ENCODE results near the gene CFAP58.

The CFAP58 gene

DNA sequence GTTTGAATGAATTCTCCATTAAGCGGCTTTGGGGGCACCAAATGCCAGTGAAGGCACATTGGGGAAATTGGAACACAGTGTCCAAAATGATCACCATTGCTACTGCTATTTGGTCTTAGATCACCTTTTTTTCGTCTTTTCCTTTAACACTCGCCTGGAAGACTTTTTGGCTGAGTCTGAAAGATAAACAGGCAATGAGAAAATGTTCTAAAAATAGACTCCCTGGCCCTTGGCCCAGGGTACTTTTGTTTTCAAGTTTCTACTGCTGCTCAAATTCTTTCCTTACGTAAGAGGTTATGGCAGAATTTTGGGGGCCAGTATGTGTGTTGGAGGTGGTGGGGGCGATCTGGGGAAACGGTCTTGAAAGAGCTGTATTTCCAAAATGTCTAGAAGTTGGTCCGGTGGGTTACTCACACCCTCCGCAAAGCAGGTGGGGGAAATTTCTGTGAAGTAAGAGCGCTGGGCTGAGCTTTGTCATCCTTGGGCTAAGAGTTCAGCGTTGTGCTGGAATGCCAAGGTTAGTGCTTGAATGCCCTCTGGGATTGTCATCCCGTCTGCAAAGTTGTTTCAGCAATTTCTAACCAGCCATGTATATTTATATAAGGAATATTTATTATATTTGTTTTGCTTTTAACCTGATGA lies 14.0 kb upstream of the CFAP58 start:
- TF ChIP-seq TAF1 (IDR thresholded peaks at IDR 0.05; ENCODE audit: low read depth) (no peak), EGR1 (IDR thresholded peaks at IDR 0.05) (no peak), FOXM1 (IDR thresholded peaks at IDR 0.05; ENCODE audit: borderline replicate concordance, low read depth) (no peak), NFIC (IDR thresholded peaks at IDR 0.05) (no peak), CREB1 (IDR thresholded peaks at IDR 0.05; ENCODE audit: low read depth) (no peak), TEAD4 (IDR thresholded peaks at IDR 0.05) (no peak), TCF12 (IDR thresholded peaks at IDR 0.05; ENCODE audit: low read depth) (no peak), CEBPB (IDR thresholded peaks at IDR 0.05) (no peak), EP300 (IDR thresholded peaks at IDR 0.05; ENCODE audit: borderline replicate concordance) (no peak), ZBTB7A (IDR thresholded peaks at IDR 0.05; ENCODE audit: low read depth) (no peak), YY1 (IDR thresholded peaks at IDR 0.05; ENCODE audit: low read depth) (no peak), RAD21 (IDR thresholded peaks at IDR 0.05; ENCODE audit: low read depth) (no peak)
- TF ChIP-seq, protein P1, sequence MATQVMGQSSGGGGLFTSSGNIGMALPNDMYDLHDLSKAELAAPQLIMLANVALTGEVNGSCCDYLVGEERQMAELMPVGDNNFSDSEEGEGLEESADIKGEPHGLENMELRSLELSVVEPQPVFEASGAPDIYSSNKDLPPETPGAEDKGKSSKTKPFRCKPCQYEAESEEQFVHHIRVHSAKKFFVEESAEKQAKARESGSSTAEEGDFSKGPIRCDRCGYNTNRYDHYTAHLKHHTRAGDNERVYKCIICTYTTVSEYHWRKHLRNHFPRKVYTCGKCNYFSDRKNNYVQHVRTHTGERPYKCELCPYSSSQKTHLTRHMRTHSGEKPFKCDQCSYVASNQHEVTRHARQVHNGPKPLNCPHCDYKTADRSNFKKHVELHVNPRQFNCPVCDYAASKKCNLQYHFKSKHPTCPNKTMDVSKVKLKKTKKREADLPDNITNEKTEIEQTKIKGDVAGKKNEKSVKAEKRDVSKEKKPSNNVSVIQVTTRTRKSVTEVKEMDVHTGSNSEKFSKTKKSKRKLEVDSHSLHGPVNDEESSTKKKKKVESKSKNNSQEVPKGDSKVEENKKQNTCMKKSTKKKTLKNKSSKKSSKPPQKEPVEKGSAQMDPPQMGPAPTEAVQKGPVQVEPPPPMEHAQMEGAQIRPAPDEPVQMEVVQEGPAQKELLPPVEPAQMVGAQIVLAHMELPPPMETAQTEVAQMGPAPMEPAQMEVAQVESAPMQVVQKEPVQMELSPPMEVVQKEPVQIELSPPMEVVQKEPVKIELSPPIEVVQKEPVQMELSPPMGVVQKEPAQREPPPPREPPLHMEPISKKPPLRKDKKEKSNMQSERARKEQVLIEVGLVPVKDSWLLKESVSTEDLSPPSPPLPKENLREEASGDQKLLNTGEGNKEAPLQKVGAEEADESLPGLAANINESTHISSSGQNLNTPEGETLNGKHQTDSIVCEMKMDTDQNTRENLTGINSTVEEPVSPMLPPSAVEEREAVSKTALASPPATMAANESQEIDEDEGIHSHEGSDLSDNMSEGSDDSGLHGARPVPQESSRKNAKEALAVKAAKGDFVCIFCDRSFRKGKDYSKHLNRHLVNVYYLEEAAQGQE (IDR thresholded peaks at IDR 0.05; ENCODE audit: low read depth) = no peak
- TF ChIP-seq, protein P2, sequence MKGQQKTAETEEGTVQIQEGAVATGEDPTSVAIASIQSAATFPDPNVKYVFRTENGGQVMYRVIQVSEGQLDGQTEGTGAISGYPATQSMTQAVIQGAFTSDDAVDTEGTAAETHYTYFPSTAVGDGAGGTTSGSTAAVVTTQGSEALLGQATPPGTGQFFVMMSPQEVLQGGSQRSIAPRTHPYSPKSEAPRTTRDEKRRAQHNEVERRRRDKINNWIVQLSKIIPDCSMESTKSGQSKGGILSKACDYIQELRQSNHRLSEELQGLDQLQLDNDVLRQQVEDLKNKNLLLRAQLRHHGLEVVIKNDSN (IDR thresholded peaks at IDR 0.05) = no peak
- TF ChIP-seq, protein P3, sequence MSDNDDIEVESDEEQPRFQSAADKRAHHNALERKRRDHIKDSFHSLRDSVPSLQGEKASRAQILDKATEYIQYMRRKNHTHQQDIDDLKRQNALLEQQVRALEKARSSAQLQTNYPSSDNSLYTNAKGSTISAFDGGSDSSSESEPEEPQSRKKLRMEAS (IDR thresholded peaks at IDR 0.05) = no peak

DNA sequence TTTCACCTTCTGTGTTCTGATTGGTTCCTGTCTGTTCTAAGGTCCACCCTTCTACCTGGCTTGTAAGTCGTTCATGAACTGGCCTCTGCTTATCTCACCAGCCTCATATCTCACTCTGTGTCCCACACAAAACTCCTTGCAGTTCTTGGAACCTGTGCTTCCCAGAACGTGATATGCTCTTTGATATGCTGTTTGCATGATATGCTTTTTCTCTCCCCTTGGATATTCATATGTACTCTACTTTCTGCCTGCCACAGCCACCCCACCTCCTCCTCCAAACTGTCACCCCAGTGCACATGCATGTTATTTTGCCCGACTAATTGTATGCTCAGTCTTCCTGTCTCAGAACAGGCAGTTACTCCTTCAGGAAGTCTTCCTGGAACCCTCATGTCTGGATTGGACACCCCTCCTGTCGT lies 13.5 kb upstream of the CFAP58 start:
- TF ChIP-seq ZBTB7A (IDR thresholded peaks at IDR 0.05; ENCODE audit: low read depth) (no peak), TCF12 (IDR thresholded peaks at IDR 0.05; ENCODE audit: low read depth) (no peak)

DNA sequence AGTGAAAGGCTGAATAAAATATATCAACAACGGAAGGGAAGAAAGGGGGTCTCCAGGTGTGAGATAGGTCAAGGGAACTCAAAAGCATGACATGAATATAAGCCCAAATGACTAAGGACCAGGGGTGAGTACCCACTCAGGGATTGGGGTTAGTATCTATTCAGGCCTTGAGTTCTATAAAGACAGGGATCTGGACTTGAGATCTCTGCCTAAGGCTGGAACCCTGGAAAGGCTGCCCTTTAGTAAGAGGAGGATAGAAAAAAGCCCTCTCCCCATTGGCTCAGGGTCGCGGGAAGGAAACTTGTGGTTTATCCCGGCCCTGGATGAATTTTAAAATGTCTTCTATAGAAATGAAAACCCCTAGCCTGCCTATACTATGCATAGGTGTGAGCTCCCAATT lies 13.0 kb upstream of the CFAP58 start:
- TF ChIP-seq ZBTB7A (IDR thresholded peaks at IDR 0.05; ENCODE audit: low read depth) (no peak), CREB1 (IDR thresholded peaks at IDR 0.05; ENCODE audit: low read depth) (no peak), NFIC (IDR thresholded peaks at IDR 0.05) (no peak), TAF1 (IDR thresholded peaks at IDR 0.05; ENCODE audit: low read depth) (no peak), YY1 (IDR thresholded peaks at IDR 0.05; ENCODE audit: low read depth) (no peak), FOXM1 (IDR thresholded peaks at IDR 0.05; ENCODE audit: borderline replicate concordance, low read depth) (no peak), TEAD4 (IDR thresholded peaks at IDR 0.05) (no peak), TCF12 (IDR thresholded peaks at IDR 0.05; ENCODE audit: low read depth) (no peak), RAD21 (IDR thresholded peaks at IDR 0.05; ENCODE audit: low read depth) (no peak), CEBPB (IDR thresholded peaks at IDR 0.05) (no peak), EP300 (IDR thresholded peaks at IDR 0.05; ENCODE audit: borderline replicate concordance) (no peak), EGR1 (IDR thresholded peaks at IDR 0.05) (no peak)
- TF ChIP-seq, protein P2 (IDR thresholded peaks at IDR 0.05) = no peak
- TF ChIP-seq, protein P1 (IDR thresholded peaks at IDR 0.05; ENCODE audit: low read depth) = no peak
- TF ChIP-seq, protein P3 (IDR thresholded peaks at IDR 0.05) = no peak

DNA sequence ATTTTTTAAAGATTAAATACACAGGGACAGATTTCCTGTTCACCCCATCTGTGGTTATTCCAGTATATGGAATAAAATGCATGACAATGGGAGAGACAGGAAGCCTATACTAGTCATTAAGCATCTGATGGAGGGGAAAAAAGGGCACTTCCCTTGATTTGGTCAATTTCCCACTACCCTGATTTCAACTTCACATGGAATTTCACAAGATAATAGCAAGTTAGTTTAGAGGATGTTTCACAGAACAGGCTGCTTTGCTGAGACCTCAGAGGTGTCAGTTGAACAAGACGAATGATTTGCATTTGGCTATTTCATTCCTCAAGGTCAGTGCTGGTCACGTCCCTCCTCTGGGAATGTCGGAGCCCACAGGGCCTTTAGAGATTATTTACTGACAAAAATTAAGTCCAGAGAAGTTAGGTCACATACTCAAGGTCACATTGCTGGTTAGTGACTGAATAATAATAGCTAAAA lies 10.7 kb upstream of the CFAP58 start:
- TF ChIP-seq RAD21 (IDR thresholded peaks at IDR 0.05; ENCODE audit: low read depth) = no peak
- no peak for TF ChIP-seq TEAD4 (IDR thresholded peaks at IDR 0.05)
- no peak for TF ChIP-seq ZBTB7A (IDR thresholded peaks at IDR 0.05; ENCODE audit: low read depth)
- TF ChIP-seq TCF12 (IDR thresholded peaks at IDR 0.05; ENCODE audit: low read depth) = no peak
- TF ChIP-seq, protein P1 (IDR thresholded peaks at IDR 0.05; ENCODE audit: low read depth) = no peak
- TF ChIP-seq FOXM1 (IDR thresholded peaks at IDR 0.05; ENCODE audit: borderline replicate concordance, low read depth) = no peak
- TF ChIP-seq CEBPB (IDR thresholded peaks at IDR 0.05) = no peak
- TF ChIP-seq, protein P3 (IDR thresholded peaks at IDR 0.05) = no peak
- no peak for TF ChIP-seq NFIC (IDR thresholded peaks at IDR 0.05)
- no peak for TF ChIP-seq YY1 (IDR thresholded peaks at IDR 0.05; ENCODE audit: low read depth)
- TF ChIP-seq, protein P2 (IDR thresholded peaks at IDR 0.05) = no peak
- TF ChIP-seq EP300 (IDR thresholded peaks at IDR 0.05; ENCODE audit: borderline replicate concordance) = no peak
- no peak for TF ChIP-seq EGR1 (IDR thresholded peaks at IDR 0.05)
- TF ChIP-seq TAF1 (IDR thresholded peaks at IDR 0.05; ENCODE audit: low read depth) = no peak
- TF ChIP-seq CREB1 (IDR thresholded peaks at IDR 0.05; ENCODE audit: low read depth) = no peak
